Panc1 (cell line): Measurements from ENCODE around the gene CNN2.

ENCODE experiments used
- CTCF ChIP-seq: fragments of 450-650 bp; IDR thresholded peaks from 2 replicates; pipeline ENCODE4 v1.5.1; 2017; ENCODE audit warnings: mild to moderate bottlenecking
- POLR2AphosphoS5 ChIP-seq: IDR thresholded peaks from 2 replicates; pipeline ENCODE4 v1.6.1; 2012; ENCODE audit warnings: mild to moderate bottlenecking, low read depth, low read length, moderate library complexity
- REST ChIP-seq, 2 experiments: IDR thresholded peaks; 2 replicates each; pipeline ENCODE4 v1.6.1; 2011 to 2012; ENCODE audit warnings: low read depth in 2 of 2, control low read depth in 1 of 2, low read length in 1 of 2, mild to moderate bottlenecking in 1 of 2, moderate library complexity in 1 of 2; ENCODE audit not compliant: insufficient read depth in 1 of 2

DNA sequence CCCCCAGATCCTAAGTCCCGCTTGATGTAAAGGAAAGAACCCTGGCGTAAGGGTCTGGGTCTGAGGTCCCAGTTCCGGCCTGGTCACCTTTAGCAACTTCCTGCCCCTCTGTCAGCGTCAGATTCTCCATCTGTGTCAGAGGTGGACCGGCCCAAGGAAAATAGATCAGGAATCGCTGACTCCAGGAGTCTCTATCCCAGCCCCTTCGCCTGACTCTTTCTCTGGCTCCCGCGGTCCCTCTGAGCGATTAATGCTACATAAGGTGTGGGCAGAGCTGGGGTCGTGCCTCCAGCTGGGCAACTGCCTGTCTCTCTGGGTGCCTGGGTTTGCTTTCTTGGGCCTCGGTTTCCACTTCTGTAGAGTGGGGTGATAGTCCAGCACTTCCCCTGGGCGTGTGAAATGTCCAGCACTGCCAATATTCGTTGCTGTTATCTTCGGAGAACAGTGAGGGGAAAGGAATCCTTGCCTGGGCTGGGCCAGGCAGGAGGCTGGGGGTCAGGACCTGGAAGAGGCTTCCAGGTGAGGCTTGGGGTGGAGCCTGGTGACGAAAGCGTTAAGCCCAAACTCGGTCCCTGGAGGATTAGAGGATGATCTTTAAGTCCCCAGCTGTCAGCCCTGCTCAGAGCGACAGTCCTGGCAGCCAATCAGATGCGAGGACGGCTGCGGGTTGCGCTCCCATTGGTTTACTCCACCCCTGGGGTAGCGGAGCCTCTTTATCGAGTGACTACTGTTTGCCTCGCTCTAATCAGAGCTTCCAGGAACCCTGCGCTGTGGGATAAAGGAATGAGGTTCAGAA, 14.3 kb downstream of the CNN2 start:
- TF ChIP-seq CTCF (no peak), POLR2AphosphoS5 (no peak), REST (IDR thresholded peaks at IDR 0.05; ENCODE audit: insufficient read depth in 1 of 2, low read depth in 2 of 2, low read length in 1 of 2) (no peak)
